T-helper 9 cell (primary cell): ENCODE data around the gene OGFOD2.

Experiments
- DNase-seq: peaks from one replicate; pipeline ENCODE4 v3.0.0-alpha.2; 2020

OGFOD2 gene

DNA sequence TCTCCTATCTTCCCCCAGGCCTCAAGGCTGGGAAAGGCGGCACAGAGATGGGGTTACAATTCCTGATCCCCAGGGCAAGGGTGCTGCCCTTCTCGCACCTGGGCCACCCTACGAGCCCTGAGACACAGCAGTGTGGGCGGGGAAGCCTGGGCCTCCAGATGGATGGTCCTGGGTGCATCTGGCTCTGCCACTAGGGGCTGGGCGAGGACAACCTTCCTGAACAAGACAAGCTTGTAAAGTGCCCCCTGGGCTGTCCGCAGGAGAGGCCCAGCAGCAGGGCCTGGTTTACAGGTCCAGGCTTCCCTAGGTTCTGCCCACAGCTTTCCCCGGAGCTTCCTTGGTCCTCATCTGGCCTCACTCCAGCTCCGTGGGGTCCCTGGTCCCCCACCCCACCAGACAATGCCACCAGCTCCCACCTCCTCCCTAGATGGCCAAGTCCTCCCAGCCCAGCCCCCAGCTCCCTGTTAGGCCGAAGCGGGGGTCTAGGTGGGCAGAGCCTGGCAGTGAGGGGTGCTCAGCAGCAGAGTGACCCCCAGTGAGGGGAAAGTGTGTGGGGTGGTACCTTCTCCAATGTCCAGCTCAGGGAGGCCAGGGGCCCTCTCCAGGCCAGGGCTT is 14.3 kb downstream of the OGFOD2 start:
- DNase-seq: no peak

DNA sequence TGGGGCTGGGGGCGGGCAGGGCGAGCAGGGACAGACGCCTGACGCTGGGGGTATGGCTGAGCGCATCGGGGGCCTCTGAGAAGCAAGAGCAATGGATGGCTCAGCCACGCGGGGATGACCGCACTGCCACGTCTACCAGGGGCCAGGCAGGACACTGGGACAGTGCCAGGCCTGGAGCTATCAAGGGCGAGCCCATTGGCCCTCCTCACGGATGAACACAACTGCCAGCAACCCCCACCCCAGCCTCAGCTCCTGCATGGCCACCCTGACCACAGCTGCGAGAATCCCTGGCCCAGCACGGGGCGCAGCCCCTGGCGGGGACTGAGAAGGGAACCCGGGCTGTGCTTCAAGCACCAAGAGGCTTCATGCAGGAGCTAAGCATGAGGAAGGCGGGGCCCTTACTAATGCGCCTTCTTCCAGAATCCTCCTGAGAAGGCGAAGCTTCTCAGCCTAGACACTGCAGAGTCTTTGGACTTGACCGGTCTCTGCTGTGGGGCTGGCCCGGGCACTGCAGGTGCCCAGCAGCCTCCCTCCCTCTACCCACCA is 14.9 kb downstream of the OGFOD2 start:
- no peak for DNase-seq

DNA sequence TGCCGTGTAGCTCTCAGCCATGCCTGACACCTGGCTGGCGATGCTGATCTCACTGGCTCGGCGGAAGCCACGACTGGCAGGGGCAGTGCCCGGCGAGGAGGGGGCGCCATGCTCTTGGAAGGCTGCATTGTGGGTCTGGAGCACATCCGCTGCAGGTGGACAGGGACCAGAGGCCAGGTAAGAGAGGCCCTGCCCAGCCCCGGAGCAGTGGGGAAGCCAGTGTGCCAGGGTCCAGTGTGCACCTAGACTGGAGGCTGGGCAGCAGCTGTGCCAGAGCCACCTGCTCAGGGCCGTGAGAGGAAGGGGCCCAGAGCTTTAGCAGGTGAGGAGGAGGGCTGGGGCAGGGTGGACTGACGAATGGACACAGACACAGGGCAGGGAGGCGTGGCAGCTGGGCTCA is 15.5 kb downstream of the OGFOD2 start:
- no peak for DNase-seq

DNA sequence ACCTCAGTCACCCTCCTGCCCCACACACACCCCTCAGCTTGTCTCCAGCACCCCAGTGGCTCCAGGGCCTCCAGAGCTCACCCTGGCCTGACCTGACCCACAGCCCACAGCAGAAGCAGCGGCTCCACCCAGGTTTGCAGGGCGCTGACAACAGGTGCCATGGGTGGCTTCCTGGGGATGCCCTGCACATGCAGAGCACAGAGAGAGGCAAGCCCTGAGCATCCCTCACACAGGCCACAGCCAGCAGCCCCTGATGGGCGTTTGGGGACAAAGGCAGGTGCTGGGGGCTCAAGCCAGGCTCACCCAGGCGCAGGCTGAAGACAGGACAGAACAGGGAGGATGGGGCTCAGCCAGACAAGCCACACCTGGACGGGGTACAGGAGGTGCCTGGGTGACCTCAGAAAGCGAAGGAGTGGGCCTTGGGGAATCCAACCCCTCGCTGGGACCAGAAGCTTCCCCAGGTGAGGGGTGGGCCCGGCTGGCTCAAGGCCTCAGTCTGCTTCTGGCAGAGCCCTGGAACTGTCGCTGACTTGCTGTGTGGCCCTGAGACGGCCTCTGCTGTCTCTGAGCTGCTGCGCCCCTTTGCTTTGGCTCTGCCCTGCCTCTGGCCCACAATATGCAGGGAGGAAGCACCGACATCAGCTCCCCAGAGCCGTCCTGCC is 16.0 kb downstream of the OGFOD2 start:
- no peak for DNase-seq

DNA sequence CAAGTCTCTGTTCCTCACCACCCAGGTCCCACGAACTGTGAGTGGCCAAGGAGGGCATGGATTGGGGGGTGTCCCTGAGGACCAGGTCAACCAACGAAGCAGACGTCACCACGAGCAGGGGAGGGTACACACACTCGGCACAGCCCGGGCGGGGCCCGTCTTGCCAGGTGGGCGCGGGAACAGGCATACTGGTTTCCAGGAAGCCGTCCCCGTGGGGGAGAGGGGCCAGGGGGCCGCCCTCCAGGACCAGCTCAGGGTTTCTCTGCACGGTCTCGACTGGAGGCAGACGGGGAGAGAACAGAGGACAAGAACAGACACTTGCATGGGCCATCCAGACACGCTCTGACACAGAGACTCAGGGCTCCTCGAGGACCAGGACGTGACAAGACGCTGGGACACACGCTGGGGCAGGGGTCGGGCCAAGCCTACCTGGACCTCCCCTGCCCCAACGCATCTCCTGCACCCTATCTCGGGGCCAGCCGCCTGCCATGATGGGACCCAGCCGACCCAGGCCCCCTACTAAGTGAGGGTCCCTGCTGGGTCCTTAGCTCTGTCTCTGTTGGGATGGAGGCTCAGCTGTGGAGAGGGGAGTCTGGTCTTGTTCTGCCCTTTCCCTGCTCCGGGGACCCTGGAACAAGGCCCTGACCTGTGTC is 16.7 kb downstream of the OGFOD2 start:
- no peak for DNase-seq

DNA sequence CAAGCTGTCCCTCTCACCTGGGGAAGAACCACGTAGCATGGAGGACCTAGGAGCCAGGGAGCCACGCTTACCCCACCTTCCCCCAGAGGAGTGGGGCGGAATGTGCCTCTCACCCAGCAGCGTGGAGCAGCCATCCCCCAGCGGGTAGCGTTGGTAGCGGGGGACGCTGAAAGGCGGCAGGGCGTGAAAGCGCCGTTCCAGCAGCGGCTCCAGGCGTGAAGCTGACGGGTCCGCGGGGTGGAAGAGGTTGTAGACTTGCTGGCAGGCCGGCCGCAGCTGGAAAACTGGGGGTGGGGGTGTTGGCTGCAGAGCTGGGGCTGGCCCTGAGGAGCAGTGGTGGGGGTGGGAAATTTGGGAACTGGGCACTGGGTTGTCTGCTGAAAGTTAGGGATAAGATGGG is 17.3 kb downstream of the OGFOD2 start:
- DNase-seq: no peak

DNA sequence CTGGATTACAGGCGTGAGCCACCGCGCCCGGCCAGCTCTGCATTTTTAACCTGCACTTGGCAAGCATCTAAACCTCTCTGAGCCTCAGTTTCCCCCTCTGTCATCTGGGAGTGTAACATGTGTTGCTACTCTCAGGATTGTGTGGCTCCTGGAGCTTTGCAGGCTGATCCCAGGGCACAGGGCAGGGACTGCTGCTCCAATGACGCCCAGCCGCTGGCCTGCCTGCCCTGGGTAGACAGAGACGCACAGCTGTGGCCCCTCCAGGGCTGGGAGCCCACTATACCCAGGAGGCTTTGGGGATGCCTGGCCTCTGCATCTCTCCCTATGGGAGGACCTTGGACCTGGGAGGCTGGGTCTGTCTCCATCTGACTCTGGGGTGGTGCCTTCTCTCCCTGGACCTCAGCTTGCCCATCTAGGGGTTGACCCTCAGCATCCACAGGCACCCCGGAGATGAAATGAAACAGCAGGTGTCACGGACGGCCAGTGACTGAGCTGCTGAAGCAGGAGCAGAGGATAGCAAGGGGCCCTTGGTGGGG is 19.2 kb downstream of the OGFOD2 start:
- no peak for DNase-seq

DNA sequence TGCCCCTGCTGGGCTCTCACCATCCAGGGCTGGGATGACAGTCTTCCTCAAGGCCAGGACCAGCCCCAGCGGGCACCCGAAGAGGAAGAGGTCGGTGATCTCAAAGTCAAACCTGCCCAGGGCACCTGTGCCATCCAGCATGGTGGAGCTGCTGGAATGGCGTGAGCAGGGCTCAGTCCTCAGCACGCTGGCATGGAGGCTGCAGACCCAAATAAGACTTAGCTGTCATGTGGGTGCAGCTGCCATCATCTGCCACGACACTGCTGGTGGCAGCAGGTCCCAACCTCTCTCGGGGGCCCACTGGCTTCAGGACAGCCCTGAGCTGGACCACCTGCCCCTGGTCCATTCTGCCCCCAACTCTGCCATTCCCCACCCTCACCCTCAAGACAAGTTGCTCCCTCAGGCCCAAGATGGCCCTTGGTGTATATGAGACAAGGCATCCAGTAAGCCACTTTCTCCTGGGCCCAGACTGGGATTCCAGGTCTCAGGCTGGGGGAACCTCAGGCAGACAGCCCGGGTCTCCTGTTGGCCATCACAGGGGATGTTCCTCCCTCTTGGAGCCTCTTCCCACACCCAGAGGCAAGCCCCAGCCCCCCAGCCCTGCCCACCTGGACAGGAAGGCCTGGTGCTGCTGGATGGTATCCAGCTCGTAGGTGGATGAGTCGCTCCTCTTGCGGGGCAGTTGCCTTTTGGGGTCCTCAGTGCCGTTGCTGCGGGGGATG is 19.9 kb downstream of the OGFOD2 start:
- no peak for DNase-seq

DNA sequence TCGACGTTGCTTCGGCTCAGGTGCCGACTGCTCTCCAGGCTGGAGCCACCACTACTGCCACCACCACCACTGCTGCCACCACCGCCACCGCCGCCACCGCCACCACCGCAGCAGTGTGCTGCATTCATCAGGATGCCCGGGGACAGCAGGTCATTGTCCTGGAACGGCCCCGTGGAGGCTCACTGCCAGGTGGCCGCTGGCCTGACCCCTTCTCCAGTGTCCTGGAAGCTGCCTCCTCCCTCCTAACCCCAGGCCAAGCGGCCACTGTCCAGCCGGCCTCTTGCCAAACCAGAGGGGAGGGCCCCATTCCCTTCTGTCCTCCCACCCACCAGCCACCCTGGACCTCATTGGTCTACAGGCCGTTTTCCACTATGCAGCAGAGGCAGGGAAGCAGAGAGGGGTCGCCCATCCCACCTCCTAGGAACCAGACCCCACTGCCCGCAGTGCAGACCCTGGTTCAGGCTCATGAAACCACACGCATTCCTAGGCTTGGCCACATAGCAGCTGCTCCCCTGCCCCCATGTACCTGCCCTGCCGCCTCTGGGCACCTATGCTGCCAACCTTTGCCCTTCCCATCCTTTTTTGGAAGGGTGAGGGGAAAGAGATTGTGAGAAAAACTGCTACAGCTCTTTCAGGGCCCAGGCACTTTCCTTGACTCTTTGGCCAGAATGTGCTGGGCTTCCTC is 20.6 kb downstream of the OGFOD2 start:
- DNase-seq: no peak

DNA sequence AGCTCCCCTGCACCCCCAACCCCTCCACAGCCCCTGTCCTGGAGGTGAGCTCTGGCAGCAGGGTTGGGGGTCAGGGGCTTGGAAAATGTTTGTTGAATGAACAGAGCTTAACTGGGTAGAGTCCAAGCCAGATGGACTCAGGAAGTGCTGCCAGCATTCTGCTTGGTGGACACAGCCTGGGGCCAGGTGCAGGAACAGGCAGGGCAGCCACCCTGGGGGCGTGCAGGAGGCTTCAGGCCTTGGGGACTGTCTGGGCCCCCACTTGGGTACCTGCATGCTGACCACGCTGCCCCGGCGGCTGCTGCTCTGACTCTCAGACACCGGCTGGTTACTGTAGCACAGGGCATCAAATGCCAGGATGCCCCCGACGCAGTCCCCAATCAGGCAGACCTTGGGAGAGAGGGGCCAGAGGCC is 21.2 kb downstream of the OGFOD2 start:
- no peak for DNase-seq

DNA sequence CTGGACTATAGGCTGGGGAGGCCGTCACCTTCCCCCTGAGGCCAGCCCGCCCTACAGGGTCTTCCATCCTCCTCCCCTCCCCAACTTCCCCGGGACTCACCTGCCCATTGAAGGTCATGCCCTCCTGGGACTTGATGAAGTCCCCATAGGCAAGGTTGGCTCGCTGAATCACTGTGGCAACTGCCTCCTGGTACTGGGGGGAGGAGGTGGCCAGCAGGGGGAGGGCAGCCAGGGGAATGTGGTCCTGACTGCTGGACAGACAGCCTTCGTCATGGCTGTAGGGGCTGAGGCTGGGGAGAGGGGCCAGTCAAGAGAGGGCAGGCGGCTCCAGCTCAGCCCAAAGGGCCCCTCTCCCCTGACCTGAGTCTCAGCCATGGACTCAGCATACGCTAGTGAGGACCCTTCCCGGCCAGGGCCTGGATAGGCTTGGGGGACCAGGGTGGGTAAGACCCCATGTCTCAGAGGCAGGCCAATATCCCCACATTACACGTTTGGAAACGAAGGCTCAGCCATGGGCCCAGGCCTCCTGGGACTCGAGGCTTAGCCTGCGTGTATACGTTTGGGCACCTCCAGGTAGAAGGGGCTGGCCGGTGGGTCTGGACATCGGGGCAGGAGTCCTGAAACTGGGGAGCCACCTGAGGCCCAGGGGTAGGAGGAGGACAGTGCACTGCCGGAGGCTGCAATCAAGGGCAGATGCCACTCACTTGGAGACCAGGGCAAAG is 21.7 kb downstream of the OGFOD2 start:
- DNase-seq: no peak

DNA sequence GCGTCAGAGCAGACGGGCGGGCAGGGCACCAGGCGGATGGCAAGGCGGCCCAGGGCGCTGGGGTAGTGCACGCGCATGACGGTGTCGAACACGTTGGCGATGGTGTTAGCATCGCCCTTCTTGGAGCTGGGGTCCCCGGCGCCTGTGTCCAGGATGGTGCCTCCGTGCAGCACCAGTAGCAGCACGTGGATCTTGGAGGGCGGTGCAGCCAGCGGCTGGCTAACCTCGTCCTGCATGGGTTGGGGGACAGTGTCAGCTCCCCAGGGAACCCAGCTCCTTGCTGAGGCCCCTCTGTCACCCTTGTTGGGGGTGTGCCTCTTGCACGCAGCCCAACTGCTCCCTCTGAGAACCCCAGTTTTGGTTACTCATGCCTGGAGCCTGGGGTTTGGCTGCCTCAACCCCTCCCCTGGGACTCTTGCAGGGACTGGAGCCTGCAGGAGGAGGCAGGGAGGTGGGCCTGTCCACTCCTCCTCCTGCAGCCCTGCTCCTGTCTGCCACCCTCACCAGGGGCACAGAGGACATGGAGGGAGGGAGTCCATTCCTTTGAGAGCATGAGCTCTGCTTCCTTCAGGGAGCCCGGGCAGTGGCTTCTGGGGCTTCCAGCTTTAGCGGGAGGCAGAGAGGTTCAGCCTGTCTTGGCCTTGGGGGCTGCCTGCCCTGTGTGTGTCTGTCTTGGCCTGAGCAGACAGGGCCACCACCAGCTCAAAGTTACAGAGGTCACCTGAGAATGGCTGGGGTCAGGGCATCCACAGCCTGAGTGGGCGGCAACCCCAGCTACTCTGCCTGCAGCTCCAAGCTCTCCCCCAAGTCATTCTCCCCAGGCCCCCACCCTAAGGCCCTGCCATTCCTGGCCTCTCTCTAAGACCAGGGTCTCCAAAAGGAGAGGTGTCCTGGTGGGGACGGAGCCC is 22.6 kb downstream of the OGFOD2 start:
- no peak for DNase-seq

DNA sequence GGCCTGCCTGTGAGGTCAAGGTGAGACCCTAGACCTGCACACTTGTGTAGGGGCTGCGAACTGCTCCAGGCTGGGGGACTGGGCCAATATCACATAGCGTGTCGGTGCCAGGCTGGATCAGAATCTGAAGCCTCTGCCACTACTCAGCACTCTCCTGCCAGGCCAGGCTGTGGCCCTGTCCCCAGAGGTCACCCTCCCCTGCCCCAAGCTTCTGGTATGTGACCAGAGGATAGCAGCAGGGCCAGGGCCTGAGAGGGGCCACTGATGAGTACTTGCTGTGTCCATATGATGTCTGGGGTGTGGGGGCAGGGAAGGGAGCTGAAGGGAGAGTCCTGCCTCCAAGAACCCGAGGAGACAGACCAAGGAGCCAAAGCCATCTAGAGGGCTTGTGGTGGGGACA is 23.3 kb downstream of the OGFOD2 start:
- no peak for DNase-seq

DNA sequence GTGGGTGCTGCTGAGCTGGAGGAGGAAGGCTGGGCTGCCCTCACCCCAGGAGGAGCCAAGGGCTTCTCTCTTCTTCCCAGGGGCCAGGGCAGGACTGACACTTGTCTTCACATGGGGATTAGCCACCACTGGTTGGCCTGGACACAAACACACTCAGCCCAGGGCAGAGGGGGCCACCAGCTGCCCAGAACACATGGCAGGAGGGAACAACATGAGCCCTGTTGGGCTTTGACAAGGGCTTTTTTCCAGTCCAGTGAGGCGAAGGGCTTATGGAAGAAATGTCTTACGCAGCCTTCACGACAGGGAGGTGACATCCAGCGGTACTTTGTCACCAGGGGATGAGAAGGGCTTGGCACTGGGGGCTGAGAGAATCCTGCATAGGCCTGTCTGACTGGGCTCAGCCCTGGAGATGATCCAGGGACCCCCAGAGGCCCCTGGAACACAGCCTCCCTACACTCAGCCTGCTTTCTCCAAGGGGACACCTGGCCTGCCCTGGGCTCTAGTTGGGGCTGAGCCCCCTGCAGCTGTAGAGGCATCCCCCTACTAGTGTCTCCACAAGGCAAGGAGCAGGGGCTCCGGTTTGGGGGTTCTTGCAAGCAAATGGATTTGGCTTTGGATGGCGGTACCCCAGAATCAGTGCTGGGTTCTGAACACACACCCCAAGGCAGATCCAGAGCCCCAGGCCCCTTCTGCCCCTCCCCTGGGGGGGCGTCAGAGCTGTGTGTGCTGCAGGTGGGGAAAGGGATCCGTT is 24.3 kb downstream of the OGFOD2 start:
- no peak for DNase-seq

DNA sequence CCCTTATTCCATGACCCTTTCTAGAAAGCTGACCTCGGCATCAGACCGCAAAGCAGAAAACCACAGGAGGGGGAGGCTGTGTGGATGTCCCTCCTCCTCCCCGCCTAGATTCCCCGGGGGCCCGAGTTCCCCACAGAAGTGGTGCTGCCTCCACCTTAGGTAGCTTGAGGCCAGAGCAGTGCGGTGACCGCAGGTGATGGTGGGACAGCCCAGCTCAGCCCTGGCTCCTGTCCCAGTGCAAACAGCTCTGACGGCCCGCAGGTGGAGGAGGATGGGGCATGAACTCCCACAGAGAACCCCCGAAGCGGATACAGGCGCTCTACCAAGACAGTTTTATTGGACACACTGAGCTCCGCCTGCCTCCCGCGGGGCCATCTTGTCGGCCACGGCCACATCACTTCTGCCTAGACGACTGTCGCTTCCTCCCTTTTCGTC is 25.0 kb downstream of the OGFOD2 start:
- no peak for DNase-seq

DNA sequence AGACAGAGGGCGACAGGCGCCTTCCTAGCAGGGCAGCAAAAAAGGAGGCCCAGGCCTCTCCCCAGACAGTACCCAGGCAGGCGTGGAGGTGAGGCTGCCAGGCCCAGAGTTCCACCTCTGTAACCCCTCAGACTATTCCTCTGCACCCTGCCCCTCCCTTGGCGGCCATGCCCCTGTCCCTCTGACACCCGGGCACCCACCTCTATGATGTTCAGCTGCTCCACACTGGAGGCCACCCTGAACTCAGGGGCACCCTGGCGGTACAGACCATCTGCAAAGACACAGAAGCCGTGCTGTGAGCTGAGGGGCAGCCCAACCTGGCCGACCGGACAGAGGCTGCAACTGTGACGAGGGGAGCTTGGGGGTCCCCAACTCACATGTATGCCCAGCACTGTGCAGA is 25.5 kb downstream of the OGFOD2 start:
- no peak for DNase-seq

DNA sequence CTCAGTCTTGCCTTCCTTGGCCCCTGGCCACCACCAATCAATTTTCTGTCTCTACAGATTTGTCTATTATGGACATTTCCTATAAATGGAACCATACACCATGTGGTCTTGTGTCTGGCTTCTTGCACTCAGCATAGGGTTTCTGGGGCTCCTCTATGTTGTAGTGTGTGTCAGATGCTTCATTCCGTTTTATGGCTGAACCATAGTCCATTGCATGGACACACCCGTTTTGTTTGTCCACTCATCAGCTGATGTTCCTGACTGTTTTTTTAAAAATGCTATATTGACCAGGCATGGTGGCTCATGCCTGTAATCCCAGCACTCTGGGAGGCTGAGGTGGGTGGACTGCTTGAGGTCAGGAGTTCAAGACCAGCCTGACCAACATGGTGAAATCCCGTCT is 26.4 kb downstream of the OGFOD2 start:
- DNase-seq: no peak

DNA sequence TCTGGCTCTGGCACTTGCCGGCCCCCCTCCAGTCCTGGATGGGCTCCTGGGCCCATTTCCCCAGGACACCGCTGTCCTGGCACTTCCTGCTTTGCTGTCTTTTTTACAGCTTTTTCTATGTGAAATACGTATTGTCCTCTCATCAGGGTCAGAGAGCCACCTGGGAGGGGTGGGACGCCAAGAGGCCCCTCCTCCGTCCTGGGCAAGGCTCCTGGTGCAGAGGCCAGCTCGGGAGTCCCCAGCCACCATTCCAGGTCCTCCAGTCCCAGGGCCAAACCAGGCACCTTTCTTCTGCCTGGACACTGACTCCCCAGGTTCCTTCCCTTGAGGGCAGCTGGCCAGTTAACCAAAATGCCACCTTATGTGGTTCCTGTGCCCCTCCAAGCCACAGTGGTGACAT is 28.2 kb downstream of the OGFOD2 start:
- DNase-seq: no peak

DNA sequence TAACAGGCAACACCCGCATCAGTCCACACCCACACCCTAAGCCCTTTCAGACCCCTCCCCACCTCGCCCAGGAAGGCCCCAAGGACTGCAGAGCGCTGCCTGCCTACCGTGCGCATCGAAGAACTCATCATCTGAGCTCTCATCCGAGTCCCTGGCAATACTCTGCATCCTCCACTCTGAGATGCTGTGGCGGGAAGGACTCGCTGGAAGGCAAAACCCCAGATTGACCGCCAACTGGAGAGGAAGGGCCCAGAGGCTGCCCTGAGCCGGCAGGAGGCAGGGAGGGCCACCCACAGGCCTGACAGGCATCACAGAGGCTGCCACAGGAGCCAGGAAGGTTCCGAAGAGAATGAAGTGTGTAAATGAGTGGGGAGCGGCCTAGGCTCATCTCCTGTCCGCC is 29.2 kb downstream of the OGFOD2 start:
- no peak for DNase-seq

DNA sequence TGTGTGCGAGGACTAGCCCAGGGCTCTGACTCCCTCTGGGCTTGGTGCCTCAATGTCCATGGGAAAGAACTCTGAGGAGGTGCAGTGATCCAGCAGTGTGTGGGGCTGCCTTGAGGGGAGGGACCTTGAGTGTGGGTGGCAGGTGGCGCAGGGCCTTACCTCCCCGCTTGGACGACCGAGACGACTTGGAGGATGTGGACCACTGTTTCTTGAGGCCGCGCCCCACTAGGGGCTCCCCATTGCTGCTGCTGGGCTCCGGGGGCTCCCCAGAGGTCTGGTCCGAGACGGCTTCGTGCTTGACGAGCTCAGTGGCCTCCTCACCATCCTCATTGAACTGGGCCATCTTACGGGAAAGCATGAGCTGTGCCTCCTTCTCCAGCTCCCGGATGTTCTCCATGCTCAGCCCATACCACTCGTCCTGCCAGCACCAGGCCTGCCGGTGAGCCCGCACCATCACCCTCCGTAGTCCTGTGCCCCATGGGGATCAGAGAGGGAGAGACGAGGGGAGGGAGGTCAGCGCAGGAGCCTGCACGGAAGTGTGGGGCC is 30.1 kb downstream of the OGFOD2 start:
- DNase-seq: no peak
